Endothelial cell of umbilical vein (primary cell): ENCODE data around the gene OR5D18.

ENCODE experiments used
- EZH2 ChIP-seq: IDR thresholded peaks from 2 replicates; pipeline ENCODE4 v1.6.1; 2012; ENCODE audit warnings: borderline replicate concordance, low read depth, mild to moderate bottlenecking, moderate library complexity, low read length, inconsistent platforms; ENCODE audit not compliant: severe bottlenecking
- FOS ChIP-seq: IDR thresholded peaks from 2 replicates; pipeline ENCODE4 v1.6.1; 2011; ENCODE audit warnings: mild to moderate bottlenecking, low read length, moderate library complexity, borderline replicate concordance; ENCODE audit not compliant: insufficient read depth
- JUN ChIP-seq: IDR thresholded peaks from 2 replicates; pipeline ENCODE4 v1.6.1; 2011; ENCODE audit warnings: borderline replicate concordance, low read depth; ENCODE audit not compliant: insufficient read length, insufficient read depth
- MYC ChIP-seq: IDR thresholded peaks from one replicate; pipeline ENCODE4 v1.6.1; 2011; ENCODE audit warnings: mild to moderate bottlenecking, low read depth, low read length
- POLR2A ChIP-seq: IDR thresholded peaks from 2 replicates; pipeline ENCODE4 v1.6.1; 2012; ENCODE audit warnings: low read depth, mild to moderate bottlenecking, control low read depth, low read length
- POLR2AphosphoS5 ChIP-seq: IDR thresholded peaks from 2 replicates; pipeline ENCODE4 v1.6.1; 2012; ENCODE audit warnings: low read depth, mild to moderate bottlenecking, control low read depth, low read length, moderate library complexity; ENCODE audit not compliant: insufficient read depth
- TF ChIP-seq, protein P1 (sequence below), 2 donors: IDR thresholded peaks; 1 replicate in 1 of 2; 2 replicates in 1 of 2; pipeline ENCODE4 v1.5.1; 2011; ENCODE audit warnings: low read length in 2 of 2, mild to moderate bottlenecking in 2 of 2, moderate library complexity in 2 of 2, control low read depth in 1 of 2, inconsistent platforms in 1 of 2, low read depth in 1 of 2; ENCODE audit not compliant: insufficient read depth in 1 of 2; ENCODE audit errors: extremely low read depth in 1 of 2
- TF ChIP-seq, protein P2 (sequence below): IDR thresholded peaks from 2 replicates; pipeline ENCODE4 v1.6.1; 2011; ENCODE audit not compliant: insufficient read depth, insufficient read length

DNA sequence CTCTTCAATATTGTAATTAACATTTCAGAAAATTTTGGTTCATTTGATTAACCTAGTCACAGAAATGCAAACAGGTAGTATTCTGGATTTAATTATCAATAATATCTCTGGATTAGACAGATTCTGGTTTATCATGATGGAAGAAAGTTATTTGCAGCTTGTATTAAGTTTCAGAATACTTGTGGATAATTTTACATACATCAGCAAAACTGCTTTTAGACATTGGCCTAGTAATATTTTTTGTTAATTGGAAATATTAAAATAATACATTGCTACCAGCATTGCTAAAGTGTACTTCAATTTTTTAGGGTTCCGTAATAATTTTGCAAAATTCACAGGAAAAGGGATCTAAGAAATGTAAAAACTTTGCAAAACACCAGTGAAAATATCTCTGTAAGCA is 27.8 kb upstream of the OR5D18 start:
- TF ChIP-seq MYC: no peak
- TF ChIP-seq, protein P1, sequence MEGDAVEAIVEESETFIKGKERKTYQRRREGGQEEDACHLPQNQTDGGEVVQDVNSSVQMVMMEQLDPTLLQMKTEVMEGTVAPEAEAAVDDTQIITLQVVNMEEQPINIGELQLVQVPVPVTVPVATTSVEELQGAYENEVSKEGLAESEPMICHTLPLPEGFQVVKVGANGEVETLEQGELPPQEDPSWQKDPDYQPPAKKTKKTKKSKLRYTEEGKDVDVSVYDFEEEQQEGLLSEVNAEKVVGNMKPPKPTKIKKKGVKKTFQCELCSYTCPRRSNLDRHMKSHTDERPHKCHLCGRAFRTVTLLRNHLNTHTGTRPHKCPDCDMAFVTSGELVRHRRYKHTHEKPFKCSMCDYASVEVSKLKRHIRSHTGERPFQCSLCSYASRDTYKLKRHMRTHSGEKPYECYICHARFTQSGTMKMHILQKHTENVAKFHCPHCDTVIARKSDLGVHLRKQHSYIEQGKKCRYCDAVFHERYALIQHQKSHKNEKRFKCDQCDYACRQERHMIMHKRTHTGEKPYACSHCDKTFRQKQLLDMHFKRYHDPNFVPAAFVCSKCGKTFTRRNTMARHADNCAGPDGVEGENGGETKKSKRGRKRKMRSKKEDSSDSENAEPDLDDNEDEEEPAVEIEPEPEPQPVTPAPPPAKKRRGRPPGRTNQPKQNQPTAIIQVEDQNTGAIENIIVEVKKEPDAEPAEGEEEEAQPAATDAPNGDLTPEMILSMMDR (IDR thresholded peaks at IDR 0.05; ENCODE audit: extremely low read depth in 1 of 2, insufficient read depth in 1 of 2, low read depth in 1 of 2, low read length in 2 of 2): no peak
- TF ChIP-seq, protein P2, sequence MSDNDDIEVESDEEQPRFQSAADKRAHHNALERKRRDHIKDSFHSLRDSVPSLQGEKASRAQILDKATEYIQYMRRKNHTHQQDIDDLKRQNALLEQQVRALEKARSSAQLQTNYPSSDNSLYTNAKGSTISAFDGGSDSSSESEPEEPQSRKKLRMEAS: no peak
- TF ChIP-seq POLR2A: no peak
- no peak for TF ChIP-seq POLR2AphosphoS5
- TF ChIP-seq EZH2: no peak
- no peak for TF ChIP-seq JUN
- TF ChIP-seq FOS: no peak
